GM19468 (cell line): Measurements from ENCODE around the gene HSD17B3.
"Not testable (repeated sequence)": the region's sequence is repeated elsewhere in the genome, so short reads cannot be mapped to it uniquely, and the experiment has no call there.

Experiments used
- ATAC-seq: cut with Tn5 transposase; IDR thresholded peaks from one replicate; pipeline ENCODE4 v1.9.1; 2021; ENCODE audit warnings: mild to moderate bottlenecking, moderate library complexity, moderate number of reproducible peaks; ENCODE audit not compliant: unreplicated experiment; ENCODE audit errors: extremely low read depth

Gene HSD17B3

DNA sequence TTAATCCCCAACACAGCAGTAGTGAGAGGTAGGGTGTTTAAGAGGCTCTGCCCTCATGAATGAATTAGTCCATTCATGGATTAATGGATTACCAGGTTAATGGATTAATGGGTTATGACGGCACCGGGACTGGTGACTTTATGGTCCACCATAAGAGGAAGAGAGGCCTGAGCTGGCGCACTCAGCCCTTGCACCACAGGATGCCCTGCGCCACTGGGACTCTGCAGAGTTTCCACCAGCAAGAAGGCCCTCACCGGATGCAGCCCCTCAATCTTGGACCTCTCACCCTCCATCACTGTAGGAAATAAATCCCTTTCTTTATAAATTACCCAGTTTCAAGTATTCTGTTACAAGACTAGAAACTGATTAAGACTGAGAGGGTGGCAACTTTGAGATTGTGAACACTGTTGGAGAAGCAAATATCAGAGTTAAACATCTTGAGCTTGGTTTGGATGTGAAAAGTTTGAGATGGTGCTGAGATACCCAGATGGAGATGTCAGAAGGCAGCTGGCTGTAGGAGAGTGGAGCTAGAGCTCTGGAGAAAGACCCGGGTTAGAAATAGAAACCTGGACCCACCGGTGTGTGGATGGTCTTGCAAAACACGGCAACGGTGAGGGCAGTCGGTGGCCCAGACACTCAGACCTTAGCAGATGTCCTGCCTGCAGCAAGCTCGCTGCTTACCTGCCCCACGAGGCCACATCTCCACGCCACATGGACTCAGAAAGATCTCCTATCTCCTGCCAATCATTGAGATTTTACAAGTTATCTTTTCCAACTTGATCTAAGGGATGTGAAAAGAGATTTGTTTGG, 98.8 kb downstream of the HSD17B3 start:
- no peak for ATAC-seq

DNA sequence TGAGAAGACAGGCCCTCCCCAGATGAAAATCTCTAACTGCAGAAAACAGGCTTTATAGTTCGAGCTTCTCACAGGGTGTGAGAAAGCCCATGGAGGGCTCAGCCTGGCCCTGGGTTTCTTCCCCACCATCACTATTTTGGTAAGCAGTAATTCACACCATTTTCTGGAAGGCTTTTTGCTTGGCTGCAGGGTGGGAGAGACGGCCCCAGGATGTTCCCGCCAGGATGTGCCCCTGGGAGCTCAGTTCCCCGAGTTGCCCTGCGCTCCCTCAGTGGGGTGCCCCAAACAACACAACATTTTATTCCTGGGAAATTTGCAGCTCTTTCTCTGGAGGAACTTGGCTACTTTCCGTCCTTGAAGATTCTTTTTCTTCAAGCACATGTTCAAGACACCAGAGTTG, 100.8 kb downstream of the HSD17B3 start:
- no peak for ATAC-seq

DNA sequence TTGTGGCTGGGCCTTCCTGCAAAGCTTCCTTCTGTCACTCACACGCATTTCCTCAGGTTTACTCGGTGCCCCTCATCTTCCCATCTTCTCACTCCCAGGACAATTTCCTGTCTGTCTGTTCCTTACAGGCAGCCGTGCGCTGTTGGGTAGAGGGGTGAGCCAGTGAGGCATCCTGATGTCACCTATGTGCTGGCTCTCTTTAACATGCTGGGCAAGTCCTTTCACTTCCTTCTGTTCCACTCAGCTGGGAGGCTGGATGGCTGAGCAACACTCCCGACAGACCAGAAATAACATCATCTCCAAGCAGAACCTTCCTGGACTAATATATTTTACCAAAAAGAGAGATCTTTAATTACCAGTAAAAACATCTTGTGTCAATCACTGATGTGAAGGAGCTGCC, 103.0 kb downstream of the HSD17B3 start:
- ATAC-seq, result no peak

DNA sequence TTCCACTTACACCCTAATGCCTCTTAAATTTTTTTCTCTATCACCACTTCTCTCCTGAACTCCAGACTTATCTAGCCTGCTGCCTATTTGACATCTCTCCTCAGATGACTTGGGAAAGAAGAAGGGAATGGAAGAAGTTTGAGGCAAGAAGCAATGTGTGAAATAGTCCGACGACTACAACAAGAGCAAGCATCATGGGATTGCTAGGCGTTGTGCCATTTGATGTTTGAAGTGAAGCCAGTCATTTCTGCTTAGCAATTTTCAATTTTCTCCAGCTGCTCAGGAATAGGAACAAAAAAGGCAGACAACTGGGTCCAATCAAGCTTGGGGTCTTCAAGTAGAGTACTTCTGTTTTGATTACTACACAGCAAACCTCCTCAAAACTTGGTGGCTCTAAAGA, 106.4 kb downstream of the HSD17B3 start:
- ATAC-seq, result no peak

DNA sequence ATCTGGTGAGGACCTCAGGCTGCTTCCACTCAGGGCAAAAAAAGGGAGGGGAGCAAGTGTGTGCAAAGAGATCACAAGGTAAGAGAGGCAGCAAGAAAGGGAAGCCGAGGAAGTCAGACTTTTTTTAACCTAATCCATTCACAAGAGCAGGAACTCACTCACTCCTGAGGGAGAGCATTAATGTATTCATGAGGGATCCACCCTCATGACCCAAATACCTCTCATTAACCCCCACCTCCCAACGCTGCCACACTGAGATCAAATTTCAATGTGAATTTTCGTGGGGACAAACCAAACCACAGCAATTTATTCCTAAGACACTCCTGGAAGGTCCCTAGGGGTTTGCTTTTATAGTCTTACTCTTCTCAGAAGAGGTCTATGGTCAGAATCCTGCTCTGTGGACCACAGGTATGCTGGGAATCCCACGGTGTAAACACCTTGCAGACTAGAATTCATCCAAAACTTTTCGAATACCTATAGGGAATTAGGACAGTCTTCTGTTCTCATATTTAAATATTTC, 108.7 kb downstream of the HSD17B3 start:
- no peak for ATAC-seq

DNA sequence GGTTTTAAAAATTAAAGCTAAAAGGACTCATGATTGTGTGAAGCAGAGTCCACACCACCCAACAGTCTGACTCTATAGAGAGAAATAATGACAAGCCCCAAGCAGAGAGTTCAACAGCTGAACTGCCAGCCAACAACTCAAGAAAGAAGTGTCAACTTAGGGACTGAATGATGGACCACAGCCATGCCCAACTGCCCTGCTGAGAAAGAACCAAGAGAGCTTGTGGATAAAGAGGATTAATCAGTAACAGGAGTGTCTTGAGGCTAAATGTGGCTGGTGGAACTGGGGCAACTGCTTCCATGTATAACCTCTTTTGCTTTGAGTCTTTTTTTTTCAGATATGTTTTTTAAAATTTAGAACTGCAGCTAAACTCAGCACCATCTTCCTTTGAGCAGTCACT, 109.3 kb downstream of the HSD17B3 start:
- no peak for ATAC-seq

DNA sequence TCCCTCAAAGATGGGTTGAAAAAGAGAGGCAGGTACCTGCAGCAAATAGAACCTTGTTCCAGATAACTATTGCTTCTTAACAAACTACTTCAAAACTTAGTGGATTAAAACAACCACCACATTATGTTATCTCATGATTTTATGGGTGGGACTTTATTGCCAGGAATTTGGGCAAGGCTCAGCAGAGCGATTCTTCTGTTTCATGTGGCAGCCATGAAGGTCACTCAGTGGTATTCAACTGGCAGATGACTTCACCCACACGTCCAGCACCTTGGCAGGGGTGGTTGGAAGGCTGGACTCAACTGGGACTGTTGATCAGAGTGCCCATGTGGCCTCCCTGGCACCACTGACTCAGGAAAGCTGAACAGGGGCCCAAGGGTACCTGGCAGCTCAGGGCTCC, 112.0 kb downstream of the HSD17B3 start:
- ATAC-seq, result no peak

DNA sequence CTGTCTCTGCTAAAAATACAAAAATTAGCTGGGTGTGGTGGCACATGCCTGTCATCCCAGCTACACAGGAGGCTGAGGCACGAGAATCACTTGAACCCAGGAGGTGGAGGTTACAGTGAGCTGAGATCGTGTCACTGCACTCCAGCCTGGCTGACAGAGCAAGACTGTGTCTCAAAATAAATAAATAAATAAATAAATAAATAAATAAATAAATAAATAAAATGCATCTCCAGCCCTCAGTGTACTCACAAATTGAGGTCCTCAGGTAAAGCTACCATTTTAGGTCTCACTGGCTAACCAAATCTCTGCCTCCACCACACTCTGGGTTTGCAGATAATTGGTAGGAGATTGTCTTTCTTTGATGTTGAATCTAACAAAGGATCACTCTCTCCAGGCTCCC, 112.4 kb downstream of the HSD17B3 start:
- not testable (repeated sequence) for ATAC-seq

GRCh38 chr9:96188571-96188970, 113.4 kb downstream of the HSD17B3 start:
- ATAC-seq, result no peak

- ATAC-seq, result no peak
These were observed 114.8 kb downstream of the HSD17B3 start for GRCh38 chr9:96187151-96187555.

GRCh38 chr9:96186591-96187011, 115.4 kb downstream of the HSD17B3 start:
- ATAC-seq, result no peak

GRCh38 chr9:96185518-96186156, 116.3 kb downstream of the HSD17B3 start:
- no peak for ATAC-seq
